Measurements from ENCODE around the gene PARD3.

Gene PARD3

DNA sequence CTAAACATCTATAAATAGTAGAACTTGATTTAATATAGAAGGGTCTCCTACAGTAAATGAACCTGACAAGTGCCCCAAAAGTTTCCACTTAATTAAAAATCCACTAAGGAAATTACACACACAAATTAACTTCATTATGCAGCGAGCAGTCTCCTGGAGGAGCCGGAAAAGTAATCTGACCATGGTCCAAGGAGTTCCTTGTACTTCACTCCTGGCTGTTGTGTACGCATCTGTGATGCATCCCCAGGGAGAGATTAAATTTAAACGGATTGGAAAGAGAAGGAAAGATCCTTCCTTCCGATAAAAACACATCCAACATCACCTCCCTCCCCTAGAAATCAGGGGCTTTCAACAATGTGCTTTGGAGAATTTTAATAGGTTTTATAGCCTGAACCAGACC lies 85.5 kb downstream of the PARD3 start:
- Histone ChIP-seq H3K4me1 (peaks cover 35% of the 10 kb centered on the region), H3K9me3 (no peaks in the 10 kb centered on the region), H3K36me3 (replicated peaks) (no peaks in the 10 kb centered on the region), H3K4me3 (no peak overlapping the region), H3K27me3 (ENCODE audit: low read depth) (no peaks in the 10 kb centered on the region)
- in situ Hi-C loops (cut with MboI; ENCODE audit: low sequenced_read_pairs): no loop called here
- peak in 1 of 2 experiments; percentile 15 for DNase-seq (ENCODE audit: low spot score in 2 of 2)

DNA sequence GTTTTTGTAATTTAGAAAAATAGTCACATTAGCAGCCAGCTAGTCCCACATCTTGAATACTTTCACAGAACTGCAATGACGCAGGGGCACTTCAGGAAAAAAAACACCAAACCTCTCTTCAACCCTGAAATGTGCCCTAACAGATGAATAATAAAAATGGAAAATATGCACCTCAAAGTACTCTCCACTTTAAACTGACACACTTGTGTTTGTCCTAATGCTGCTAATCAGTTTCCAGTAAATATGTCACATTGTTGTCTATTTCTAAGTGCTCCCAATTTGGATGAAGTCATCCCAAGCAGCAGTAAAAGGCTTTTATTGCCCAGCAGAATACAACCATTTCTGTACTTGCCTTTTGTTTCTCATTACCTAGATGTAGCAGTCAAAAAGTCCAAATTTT lies 86.7 kb downstream of the PARD3 start:
- Histone ChIP-seq H3K9me3 (no peaks in the 10 kb centered on the region), H3K27me3 (ENCODE audit: low read depth) (no peaks in the 10 kb centered on the region), H3K36me3 (replicated peaks) (no peaks in the 10 kb centered on the region), H3K4me1 (peaks cover 44% of the 10 kb centered on the region), H3K4me3 (no peak overlapping the region)
- DNase-seq (ENCODE audit: low spot score in 2 of 2): no peak
- in situ Hi-C loops (cut with MboI; ENCODE audit: low sequenced_read_pairs): no loop called here

DNA sequence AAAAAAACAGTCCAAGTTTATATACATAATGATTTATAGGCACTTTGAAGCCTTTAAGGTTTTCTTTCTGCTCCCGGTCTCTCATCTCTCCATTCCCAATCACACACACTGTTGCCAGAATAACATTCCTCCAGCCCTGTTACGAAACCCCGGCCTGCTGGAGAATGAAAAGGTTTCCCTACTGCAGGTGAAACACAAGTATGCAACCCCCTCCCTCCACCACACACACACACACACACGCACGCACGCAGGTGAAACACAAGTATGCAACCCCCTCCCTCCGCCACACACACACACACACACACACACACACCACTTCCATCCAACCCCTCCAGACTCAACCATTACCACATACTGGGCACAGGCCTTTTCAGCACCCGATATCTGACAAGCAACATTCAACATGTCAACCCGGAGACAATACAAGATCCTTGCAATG lies 87.5 kb downstream of the PARD3 start:
- Histone ChIP-seq H3K36me3 (replicated peaks) (no peaks in the 10 kb centered on the region), H3K9me3 (no peaks in the 10 kb centered on the region), H3K27me3 (ENCODE audit: low read depth) (no peaks in the 10 kb centered on the region), H3K4me3 (no peak overlapping the region), H3K4me1 (peaks cover 36% of the 10 kb centered on the region)
- DNase-seq (ENCODE audit: low spot score in 2 of 2): no peak
- in situ Hi-C loops (cut with MboI; ENCODE audit: low sequenced_read_pairs): no loop called here

DNA sequence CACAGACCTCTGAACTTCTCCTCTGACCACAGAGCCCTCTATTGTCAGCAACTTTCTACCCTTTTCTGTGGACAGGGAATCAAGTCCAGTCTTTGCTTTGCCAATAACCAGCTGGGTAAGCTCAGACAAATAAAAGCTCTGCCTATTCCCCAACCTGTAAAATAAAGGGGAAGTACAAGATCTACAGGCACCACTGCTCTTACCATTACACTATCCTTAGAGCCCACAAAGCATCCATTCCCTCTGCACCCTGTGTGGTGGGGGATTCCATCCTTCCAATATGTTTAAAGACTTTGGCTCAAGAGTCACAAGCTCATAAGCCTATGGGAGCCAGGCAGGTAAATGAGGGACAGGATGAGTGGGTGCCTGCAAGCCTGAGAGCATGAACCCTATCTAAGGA lies 88.2 kb downstream of the PARD3 start:
- Histone ChIP-seq H3K27me3 (ENCODE audit: low read depth) (no peaks in the 10 kb centered on the region), H3K9me3 (no peaks in the 10 kb centered on the region), H3K4me3 (no peak overlapping the region), H3K4me1 (peaks cover 29% of the 10 kb centered on the region), H3K36me3 (replicated peaks) (no peaks in the 10 kb centered on the region)
- in situ Hi-C loops (cut with MboI; ENCODE audit: low sequenced_read_pairs): no loop called here
- DNase-seq (ENCODE audit: low spot score in 2 of 2): no peak

DNA sequence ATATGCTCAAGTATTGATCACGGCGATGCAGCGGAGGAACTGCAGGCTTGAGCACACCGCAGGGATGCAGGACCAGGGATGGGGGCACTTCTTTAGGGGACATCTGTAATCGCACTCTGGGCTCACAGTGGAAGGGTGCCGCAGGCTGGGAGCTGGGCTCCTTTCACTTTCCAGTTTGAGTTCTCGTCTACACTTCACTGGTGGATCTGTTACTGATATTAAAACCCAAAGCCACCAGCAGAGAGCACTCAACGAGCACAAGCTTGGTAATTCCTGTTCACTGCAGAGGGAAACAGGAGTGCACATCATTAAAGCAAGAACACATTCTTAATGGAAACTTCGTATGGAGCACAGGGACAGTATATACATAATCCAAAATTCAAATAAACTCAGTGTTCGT lies 91.3 kb downstream of the PARD3 start:
- Histone ChIP-seq H3K4me3 (no peak overlapping the region), H3K9me3 (no peaks in the 10 kb centered on the region), H3K36me3 (replicated peaks) (no peaks in the 10 kb centered on the region), H3K4me1 (peaks cover 9% of the 10 kb centered on the region), H3K27me3 (ENCODE audit: low read depth) (no peaks in the 10 kb centered on the region)
- in situ Hi-C loops (cut with MboI; ENCODE audit: low sequenced_read_pairs): no loop called here
- DNase-seq (ENCODE audit: low spot score in 2 of 2): peak; percentile 39 to 45

DNA sequence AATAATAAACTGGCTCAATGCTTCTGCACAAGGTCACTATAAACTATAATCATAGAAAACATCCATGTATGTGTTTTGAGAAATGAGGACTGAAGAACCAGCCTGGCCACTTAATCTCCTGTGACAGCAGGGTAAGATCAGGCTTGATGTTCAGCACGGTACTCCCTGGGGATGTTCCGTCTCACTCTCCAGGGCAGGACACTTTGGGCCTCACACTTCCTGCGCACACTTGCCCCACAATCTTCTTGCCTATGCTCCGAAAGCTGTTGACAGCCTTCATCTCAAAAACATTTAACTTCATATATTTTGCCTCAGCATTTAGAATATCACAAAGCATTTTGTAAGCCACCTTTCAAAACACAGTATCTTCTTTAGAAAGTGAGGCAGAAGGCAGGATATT lies 92.7 kb downstream of the PARD3 start:
- Histone ChIP-seq H3K27me3 (ENCODE audit: low read depth) (no peaks in the 10 kb centered on the region), H3K4me1 (peaks cover 9% of the 10 kb centered on the region), H3K9me3 (no peaks in the 10 kb centered on the region), H3K36me3 (replicated peaks) (no peaks in the 10 kb centered on the region), H3K4me3 (no peak overlapping the region)
- DNase-seq (ENCODE audit: low spot score in 2 of 2): no peak
- in situ Hi-C loops (cut with MboI; ENCODE audit: low sequenced_read_pairs): no loop called here

DNA sequence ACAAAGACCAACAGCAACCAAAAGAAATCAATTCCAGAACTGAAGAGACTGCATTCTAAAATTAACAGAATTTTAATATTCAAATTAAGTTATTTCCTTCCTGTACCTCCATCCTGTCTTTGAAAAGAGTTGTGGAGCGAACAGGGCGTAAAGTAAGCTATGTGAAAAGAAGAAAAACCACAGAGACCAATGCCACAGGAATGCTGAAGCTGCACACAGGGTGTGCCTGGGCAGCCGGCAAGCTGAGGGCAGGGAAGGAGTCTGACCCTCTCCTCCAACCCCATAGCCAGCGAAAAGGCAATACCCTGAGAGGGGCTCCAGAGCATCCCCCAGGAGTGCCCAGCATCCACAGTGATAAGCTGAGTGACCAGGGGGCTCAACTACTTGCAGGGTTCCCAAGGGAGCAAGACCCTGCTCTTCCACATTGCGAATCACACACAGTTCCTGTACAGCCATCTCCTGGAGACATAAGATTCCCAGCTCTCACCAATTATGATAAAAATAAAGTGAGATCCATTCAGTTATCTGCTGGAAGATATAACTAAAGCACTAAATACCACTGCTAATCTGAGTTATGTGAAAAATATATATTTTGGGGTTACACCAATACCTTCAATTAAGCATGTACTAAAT lies 93.8 kb downstream of the PARD3 start:
- peaks cover 9% of the 10 kb centered on the region for H3K4me1 ChIP-seq
- no peak for DNase-seq (ENCODE audit: low spot score in 2 of 2)
- in situ Hi-C loops (cut with MboI; ENCODE audit: low sequenced_read_pairs): no loop called here

DNA sequence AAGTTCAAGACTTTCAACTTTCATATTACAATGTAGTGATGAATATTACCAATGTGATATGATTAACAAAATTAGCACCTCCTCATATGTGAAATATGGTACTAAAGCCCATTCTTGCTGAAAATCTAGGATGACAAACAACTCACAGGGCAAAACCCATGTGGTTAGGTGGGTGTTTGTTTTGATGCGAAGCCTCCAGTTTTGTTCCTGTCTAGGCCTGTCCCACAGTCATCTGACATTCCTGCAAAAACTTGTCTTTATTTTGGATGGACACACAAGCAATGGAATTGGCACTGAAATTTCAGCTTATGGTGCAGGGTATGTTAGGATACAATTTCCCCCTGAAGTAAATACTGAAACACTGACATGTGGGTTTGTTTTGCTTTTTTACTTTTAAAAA lies 95.3 kb downstream of the PARD3 start:
- Histone ChIP-seq H3K27me3 (ENCODE audit: low read depth) (no peaks in the 10 kb centered on the region), H3K36me3 (replicated peaks) (no peaks in the 10 kb centered on the region), H3K4me3 (no peak overlapping the region), H3K9me3 (no peaks in the 10 kb centered on the region), H3K4me1 (peaks cover 9% of the 10 kb centered on the region)
- in situ Hi-C loops (cut with MboI; ENCODE audit: low sequenced_read_pairs): no loop called here
- no peak for DNase-seq (ENCODE audit: low spot score in 2 of 2)

More for the DNA sequence above, 93.8 kb downstream of the PARD3 start:
- Histone ChIP-seq H3K9me3 (no peaks in the 10 kb centered on the region), H3K27me3 (ENCODE audit: low read depth) (no peaks in the 10 kb centered on the region), H3K36me3 (replicated peaks) (no peaks in the 10 kb centered on the region), H3K4me3 (no peak overlapping the region)

DNA sequence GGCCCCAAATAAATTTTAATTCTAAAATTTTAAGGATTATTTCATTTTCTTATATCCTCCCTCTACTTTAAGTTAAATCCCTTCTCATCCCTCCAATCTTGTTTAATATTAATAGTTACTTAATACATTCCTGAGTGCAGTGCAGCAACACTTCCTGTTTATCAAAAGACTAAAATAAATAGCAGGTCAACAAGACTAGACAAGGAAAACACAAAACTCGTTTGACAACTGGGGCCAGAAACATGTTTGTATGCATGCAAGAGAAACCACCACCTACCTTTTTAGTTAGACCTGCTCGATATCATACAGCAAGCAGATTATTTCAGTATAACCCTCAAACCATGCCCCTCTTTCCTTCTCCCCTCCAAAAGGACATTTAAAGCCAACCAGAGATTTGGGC lies 95.8 kb downstream of the PARD3 start:
- no peak overlapping the region for H3K4me3 ChIP-seq

DNA sequence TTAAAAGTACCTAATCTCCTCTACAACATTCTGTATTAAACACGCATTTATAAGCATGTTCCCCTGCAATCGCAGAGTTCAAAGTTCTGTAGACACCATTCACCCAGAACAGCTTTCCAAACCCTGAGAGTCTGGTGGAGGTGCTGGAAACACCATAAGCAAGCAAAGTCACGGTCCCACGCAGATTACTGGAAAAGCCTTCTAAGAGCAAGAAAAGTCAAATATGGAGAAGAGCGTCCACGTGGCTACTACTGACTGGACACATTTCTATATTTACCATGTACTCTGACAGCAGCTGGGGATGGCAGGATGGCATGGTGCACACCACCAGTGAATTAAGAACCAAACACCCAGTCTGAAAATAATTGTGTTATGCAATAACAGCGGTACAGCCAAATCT lies 97.7 kb downstream of the PARD3 start:
- peak in 1 of 2 experiments; percentile 1 for DNase-seq (ENCODE audit: low spot score in 2 of 2)
- Histone ChIP-seq H3K4me1 (0 out of 2 replicates have a peak, but pooled peaks cover 2% of the 10 kb centered on the region), H3K4me3 (no peak overlapping the region), H3K27me3 (ENCODE audit: low read depth) (no peaks in the 10 kb centered on the region), H3K9me3 (no peaks in the 10 kb centered on the region), H3K36me3 (replicated peaks) (no peaks in the 10 kb centered on the region)
- in situ Hi-C loops (cut with MboI; ENCODE audit: low sequenced_read_pairs): no loop called here

More for the DNA sequence above, 95.8 kb downstream of the PARD3 start:
- Histone ChIP-seq H3K4me1 (peaks cover 7% of the 10 kb centered on the region), H3K9me3 (no peaks in the 10 kb centered on the region), H3K36me3 (replicated peaks) (no peaks in the 10 kb centered on the region), H3K27me3 (ENCODE audit: low read depth) (no peaks in the 10 kb centered on the region)
- DNase-seq (ENCODE audit: low spot score in 2 of 2): no peak
- in situ Hi-C loops (cut with MboI; ENCODE audit: low sequenced_read_pairs): no loop called here

DNA sequence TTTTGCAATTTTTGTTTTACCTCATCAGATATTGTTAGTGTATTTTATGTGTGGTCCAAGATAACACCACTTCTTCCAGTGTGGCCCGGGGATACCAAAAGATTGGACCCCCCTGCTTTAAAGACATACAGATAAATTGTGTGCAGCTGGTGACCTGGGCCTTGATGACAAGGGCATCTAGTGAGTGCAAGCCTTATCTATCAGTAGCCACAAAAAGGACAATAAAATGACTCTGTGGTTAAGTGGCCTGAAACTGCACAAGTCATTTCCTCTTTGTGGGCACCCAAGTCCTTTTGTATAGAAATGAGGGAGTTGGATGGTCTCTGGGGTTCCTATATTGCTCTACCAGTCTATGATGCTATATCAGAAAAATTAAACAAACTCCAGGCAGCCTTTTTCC lies 98.1 kb downstream of the PARD3 start:
- Histone ChIP-seq H3K4me1 (0 out of 2 replicates have a peak, but pooled peaks cover 2% of the 10 kb centered on the region), H3K36me3 (replicated peaks) (no peaks in the 10 kb centered on the region), H3K27me3 (ENCODE audit: low read depth) (no peaks in the 10 kb centered on the region), H3K9me3 (no peaks in the 10 kb centered on the region), H3K4me3 (no peak overlapping the region)
- DNase-seq (ENCODE audit: low spot score in 2 of 2): no peak
- in situ Hi-C loops (cut with MboI; ENCODE audit: low sequenced_read_pairs): no loop called here

DNA sequence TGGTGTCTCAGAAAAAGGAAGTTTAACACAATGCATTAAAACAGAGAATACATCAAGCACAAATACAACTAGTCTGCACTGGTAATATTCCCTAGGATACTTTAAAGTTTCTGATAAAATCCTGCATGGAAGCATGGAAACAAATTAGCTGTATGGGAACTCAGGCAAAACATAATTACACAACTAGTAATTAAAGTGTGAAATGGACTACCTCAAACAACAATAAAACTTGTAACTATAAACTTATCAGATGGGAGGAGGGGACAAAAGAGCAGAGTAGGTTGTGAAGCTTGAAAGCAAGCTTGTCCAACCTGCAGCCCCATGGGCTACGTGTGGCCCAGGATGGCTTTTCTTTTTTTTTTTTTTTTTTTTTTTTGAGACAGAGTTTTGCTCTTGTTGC lies 98.9 kb downstream of the PARD3 start:
- Histone ChIP-seq H3K36me3 (replicated peaks) (no peaks in the 10 kb centered on the region), H3K9me3 (no peaks in the 10 kb centered on the region), H3K27me3 (ENCODE audit: low read depth) (no peaks in the 10 kb centered on the region), H3K4me3 (no peak overlapping the region), H3K4me1 (0 out of 2 replicates have a peak, but pooled peaks cover 2% of the 10 kb centered on the region)
- in situ Hi-C loops (cut with MboI; ENCODE audit: low sequenced_read_pairs): no loop called here
- peak in 1 of 2 experiments; percentile 1 for DNase-seq (ENCODE audit: low spot score in 2 of 2)

DNA sequence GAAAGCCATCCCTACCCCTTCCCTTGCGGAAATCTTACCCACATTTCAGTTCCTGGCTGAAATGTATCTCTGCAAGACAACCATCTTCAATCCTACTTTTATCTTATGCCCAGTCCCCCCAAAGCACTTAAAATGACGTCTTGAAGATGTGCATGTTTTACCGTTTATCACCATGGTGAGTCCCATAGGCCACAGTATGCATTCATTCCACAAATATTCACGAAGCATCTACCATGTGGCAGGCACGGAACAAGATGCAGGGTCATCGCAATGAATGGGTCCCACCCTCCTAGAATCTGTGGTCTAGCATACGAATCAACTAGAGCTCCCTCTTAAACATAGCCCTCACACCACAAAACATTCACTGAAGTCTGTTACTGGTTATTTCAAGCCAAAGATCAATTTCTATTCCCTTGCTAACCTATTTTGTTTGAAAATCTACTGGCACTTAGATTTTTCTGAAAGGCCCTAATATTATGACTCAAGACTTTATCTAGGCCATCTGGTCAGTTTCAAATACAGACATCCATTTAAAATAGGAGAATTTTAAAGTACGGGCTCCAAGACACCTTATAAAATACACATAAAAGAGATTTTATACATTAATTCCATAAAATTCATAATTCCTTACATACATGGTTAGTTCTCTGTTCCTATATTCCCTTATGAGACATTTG lies 99.4 kb downstream of the PARD3 start:
- Histone ChIP-seq H3K4me3 (no peak overlapping the region), H3K4me1 (0 out of 2 replicates have a peak, but pooled peaks cover 2% of the 10 kb centered on the region), H3K36me3 (replicated peaks) (no peaks in the 10 kb centered on the region), H3K27me3 (ENCODE audit: low read depth) (no peaks in the 10 kb centered on the region), H3K9me3 (no peaks in the 10 kb centered on the region)
- in situ Hi-C loops (cut with MboI; ENCODE audit: low sequenced_read_pairs): no loop called here
- DNase-seq (ENCODE audit: low spot score in 2 of 2): peak in 1 of 2 experiments; percentile 1

DNA sequence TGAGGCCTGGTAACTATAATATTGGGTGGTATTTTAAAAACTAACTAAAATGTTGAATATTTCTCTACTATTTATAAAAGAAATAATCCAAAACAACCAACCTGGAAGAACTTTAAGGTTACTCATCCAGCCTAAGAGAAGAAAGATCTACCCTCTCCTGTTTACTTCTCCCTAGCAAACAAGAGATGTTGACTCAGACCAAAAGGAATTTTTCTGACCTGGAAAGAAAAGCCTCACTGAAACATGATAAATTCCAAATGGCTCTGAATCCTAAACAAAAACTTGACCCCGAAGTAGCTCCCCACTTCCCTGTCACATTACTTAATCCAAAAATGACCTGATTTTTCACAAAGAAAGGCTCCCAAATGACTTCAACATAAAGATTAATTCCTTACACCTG lies 101.2 kb downstream of the PARD3 start:
- Histone ChIP-seq H3K4me3 (no peak overlapping the region), H3K4me1 (0 out of 2 replicates have a peak, but pooled peaks cover 2% of the 10 kb centered on the region), H3K9me3 (no peaks in the 10 kb centered on the region), H3K36me3 (replicated peaks) (no peaks in the 10 kb centered on the region), H3K27me3 (ENCODE audit: low read depth) (no peaks in the 10 kb centered on the region)
- in situ Hi-C loops (cut with MboI; ENCODE audit: low sequenced_read_pairs): no loop called here
- DNase-seq (ENCODE audit: low spot score in 2 of 2): no peak
